ENCODE data around the gene BZW1.

DNA sequence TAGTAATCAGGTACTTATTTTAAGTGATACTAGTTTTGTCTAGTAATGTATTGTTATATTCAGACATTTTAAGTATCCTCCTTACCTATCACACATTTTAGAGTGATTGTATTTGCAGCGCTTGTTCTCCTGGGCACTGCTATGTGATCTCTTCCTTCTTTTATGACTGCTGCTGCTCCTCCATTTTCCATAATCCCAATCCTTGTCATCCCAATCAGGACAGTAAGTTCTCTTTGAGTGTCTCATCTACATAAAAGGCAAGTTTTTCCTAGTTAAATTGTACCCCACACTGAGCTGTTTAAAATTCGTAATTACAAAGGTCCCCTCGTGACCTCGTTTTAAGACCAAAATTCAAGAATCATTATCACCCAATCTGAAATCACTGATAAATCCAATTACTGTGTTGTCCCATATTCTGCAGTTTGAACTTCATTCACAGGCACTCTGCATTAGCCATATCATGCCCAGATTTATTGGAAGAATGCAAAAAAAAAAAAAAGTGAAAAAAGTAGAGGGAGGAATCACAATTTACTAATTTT lies 50.0 kb downstream of the BZW1 start:
- TF ChIP-seq POLR2AphosphoS5 (IDR thresholded peaks at IDR 0.05; ENCODE audit: low read depth, low read length) (no peak), SPI1 (IDR thresholded peaks at IDR 0.05; ENCODE audit: low read depth, low read length) (no peak), POLR2A (IDR thresholded peaks at IDR 0.05; ENCODE audit: low read depth, low read length) (no peak)

All from GM12891 (cell line).